B cell (primary cell): ENCODE results near the gene DNAJC3. TPM values are rescaled to one million over a fixed set of nuclear protein-coding genes. Genes with fewer than 3 reads are reported as not detected.

Experiments used
- ATAC-seq: fragments of 200-7000 bp; cut with Tn5 transposase; one replicate; pipeline ENCODE4 v1.10.0; 2021; ENCODE audit warnings: low read depth, mild to moderate bottlenecking, moderate number of reproducible peaks, moderate library complexity
- CTCF ChIA-PET: fragments of 350-600 bp; sonication (Branson Sonifier 250); formaldehyde crosslinking; loops from one replicate; lab custom pipeline; 2021; ENCODE audit warnings: antibody characterized with exemption, inconsistent platforms; lab: Charles Lee
- POLR2A ChIA-PET: fragments of 350-600 bp; sonication (Branson Sonifier 250); formaldehyde crosslinking; loops from one replicate; lab custom pipeline; 2021; ENCODE audit warnings: antibody characterized with exemption; lab: Charles Lee
- DNase-seq: peaks from one replicate; pipeline ENCODE4 v3.0.0; 2013
- H2AFZ ChIP-seq: 2 replicates; pipeline ENCODE4 v1.6.1; 2012; ENCODE audit warnings: mild to moderate bottlenecking, low read depth, low read length; ENCODE audit not compliant: insufficient read depth, poor library complexity, severe bottlenecking
- H3K27ac ChIP-seq, 2 donors: 1 replicate in 1 of 2; 2 replicates in 1 of 2; pipeline ENCODE4 v1.5.1; 2012 to 2013; ENCODE audit warnings: low read length in 2 of 2, mild to moderate bottlenecking in 2 of 2, moderate library complexity in 1 of 2
- H3K27me3 ChIP-seq, 4 experiments: fragments of 200-600 bp in 1 of 4; sonication (generic) in 1 of 4; replicated peaks in 1 of 4; 1 replicate in 2 of 4; 2 replicates in 2 of 4; pipeline versions ENCODE4 v1.6.1 to v1.7.0; 2013 to 2016; ENCODE audit warnings: low read length in 3 of 4, mild to moderate bottlenecking in 2 of 4, mixed read lengths in 1 of 4, moderate library complexity in 1 of 4; ENCODE audit not compliant: insufficient read depth in 4 of 4, control insufficient read depth in 3 of 4; ENCODE audit errors: control extremely low read depth in 1 of 4
- H3K36me3 ChIP-seq, 2 experiments: replicated peaks in 1 of 2; 1 replicate in 1 of 2; 2 replicates in 1 of 2; pipeline versions ENCODE4 v1.6.1 to v1.7.1; 2013; ENCODE audit warnings: low read length in 1 of 2; ENCODE audit not compliant: insufficient read depth in 2 of 2, control insufficient read depth in 1 of 2; ENCODE audit errors: control extremely low read depth in 1 of 2, extremely low read depth in 1 of 2
- H3K4me1 ChIP-seq, 2 donors: fragments of 200-600 bp in 1 of 2; sonication (generic) in 1 of 2; 1 replicate in 1 of 2; 2 replicates in 1 of 2; pipeline versions ENCODE4 v1.5.1 to v1.6.1; 2013 to 2017; ENCODE audit warnings: low read length in 2 of 2; ENCODE audit not compliant: control insufficient read depth in 2 of 2, insufficient read depth in 2 of 2
- H3K4me2 ChIP-seq: replicated peaks from 2 replicates; pipeline ENCODE3; 2012; ENCODE audit warnings: mild to moderate bottlenecking, low read depth, low read length; ENCODE audit not compliant: poor library complexity, severe bottlenecking
- H3K4me3 ChIP-seq, 5 experiments: fragments of 200-600 bp in 1 of 5; sonication (generic) in 1 of 5; 1 replicate in 3 of 5; 2 replicates in 2 of 5; pipeline versions ENCODE4 v1.5.1 to v1.7.0; 2011 to 2016; ENCODE audit warnings: low read length in 4 of 5, mild to moderate bottlenecking in 4 of 5, low read depth in 2 of 5, control low read depth in 1 of 5, moderate library complexity in 1 of 5; ENCODE audit not compliant: insufficient read depth in 1 of 5; ENCODE audit errors: control extremely low read depth in 1 of 5, extremely low read depth in 1 of 5
- H3K79me2 ChIP-seq: fragments of 200-600 bp; sonication (generic); one replicate; pipeline ENCODE4 v1.6.0; 2016; ENCODE audit warnings: low read length; ENCODE audit not compliant: control insufficient read depth, insufficient read depth
- H3K9ac ChIP-seq: fragments of 200-600 bp; sonication (generic); 2 replicates; pipeline ENCODE4 v1.6.1; 2017; ENCODE audit warnings: mild to moderate bottlenecking, low read length, moderate library complexity
- H3K9me3 ChIP-seq, 3 donors: one replicate each; pipeline versions ENCODE4 v1.6.1 to v1.7.1; 2013; ENCODE audit warnings: low read length in 2 of 3; ENCODE audit not compliant: control insufficient read depth in 2 of 3, insufficient read depth in 1 of 3; ENCODE audit errors: control extremely low read depth in 1 of 3
- H4K20me1 ChIP-seq: 2 replicates; pipeline ENCODE4 v1.6.0; 2012; ENCODE audit warnings: mild to moderate bottlenecking, low read length; ENCODE audit not compliant: insufficient read depth, control insufficient read depth, poor library complexity, severe bottlenecking
- H3K27ac Mint-ChIP-seq: one replicate; pipeline ENCODE4 v1.8.0; 2021; ENCODE audit warnings: mixed read lengths
- H3K27me3 Mint-ChIP-seq: one replicate; pipeline ENCODE4 v1.8.0; 2021; ENCODE audit warnings: mixed read lengths
- H3K4me1 Mint-ChIP-seq: one replicate; pipeline ENCODE4 v1.8.0; 2021; ENCODE audit warnings: mixed read lengths
- H3K4me3 Mint-ChIP-seq: one replicate; pipeline ENCODE4 v1.8.0; 2021; ENCODE audit warnings: mixed read lengths
- H3K9me3 Mint-ChIP-seq: one replicate; pipeline ENCODE4 v1.8.0; 2022; ENCODE audit warnings: mixed read lengths; ENCODE audit not compliant: insufficient read depth
- CTCF ChIP-seq: fragments of 200-600 bp; IDR thresholded peaks from one replicate; pipeline ENCODE4 v1.8.0; 2022; ENCODE audit warnings: antibody characterized with exemption, mild to moderate bottlenecking
- EZH2 ChIP-seq: IDR thresholded peaks from 2 replicates; pipeline ENCODE4 v1.6.1; 2012; ENCODE audit warnings: borderline replicate concordance, low read depth, mild to moderate bottlenecking, moderate library complexity, low read length; ENCODE audit not compliant: insufficient read depth, poor library complexity, severe bottlenecking
- WGBS: methylation state at CpG from one replicate; pipeline ENCODE4 v1.1.5; 2013; ENCODE audit warnings: missing lambda C conversion rate; ENCODE audit not compliant: insufficient coverage; 5-methylcytosine and 5-hydroxymethylcytosine counted together
- intact Hi-C: fragments of 100-400 bp; cut with micrococcal nuclease; formaldehyde crosslinking; loops from one replicate; pipeline ENCODE4 v1.10.0; 2022
- polyA plus RNA-seq: library from polyadenylated mRNA; depleted of rRNA; stranded (reverse); fragments of >200 nt; gene quantifications from 2 replicates; pipeline ENCODE4 v1.2.3, GENCODE V29; 2012
- total RNA-seq, 2 donors: library from RNA; stranded (reverse); fragments of 120-200 nt in 1 of 2; gene quantifications; 1 replicate in 1 of 2; 2 replicates in 1 of 2; pipeline versions ENCODE4 v1.2.3 to v1.2.4, GENCODE V29; 2013 to 2022

DNAJC3 gene
- total and polyA plus RNA-seq, 2 donors (not counting 1 experiment from before 2014, with no cell fraction given) = 2.8 to 12.1 TPM

DNA sequence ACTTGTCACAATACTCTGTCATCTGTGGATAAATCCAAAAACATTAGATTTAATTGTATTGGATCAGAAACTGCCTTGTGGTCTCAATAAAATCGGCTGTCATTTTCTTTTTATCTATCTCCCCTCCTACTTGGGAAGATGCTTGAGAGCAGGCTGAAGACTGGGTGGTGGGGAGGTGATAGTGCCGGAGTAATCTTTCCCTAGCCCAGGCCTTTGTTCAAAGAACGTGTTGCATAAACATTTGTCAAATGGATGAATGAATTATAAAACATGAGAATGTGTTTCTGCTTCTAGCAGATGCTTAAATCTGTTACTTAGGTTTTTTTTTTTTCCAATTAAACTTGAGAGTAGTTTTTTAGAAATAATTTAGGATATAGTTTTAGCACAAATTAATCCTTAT, 49.9 kb downstream of the DNAJC3 start:
- H3K27me3 Mint-ChIP-seq = no peaks in the 10 kb centered on the region
- peaks cover 17% of the 10 kb centered on the region for H3K9me3 Mint-ChIP-seq
- ATAC-seq (no peak), DNase-seq (no peak)
- no peak overlapping the region for H3K27ac ChIP-seq
- POLR2A ChIA-PET = no interaction called here
- H3K4me1 ChIP-seq = no peaks in the 10 kb centered on the region
- peaks cover 2 to 9% of the 10 kb centered on the region in 2 experiments for H3K36me3 ChIP-seq
- TF ChIP-seq EZH2 (no peak), CTCF (no peak)
- H3K4me2 ChIP-seq = no peak overlapping the region
- H3K4me3 Mint-ChIP-seq = no peak overlapping the region
- H3K9me3 ChIP-seq = peaks cover 5 to 9% (median 6%) of the 10 kb centered on the region in 3 donors
- H4K20me1 ChIP-seq = no peaks in the 10 kb centered on the region
- intact Hi-C loops = no loop called here
- CTCF ChIA-PET = no interaction called here
- no peak overlapping the region for H3K27ac Mint-ChIP-seq
- peaks cover 15% of the 10 kb centered on the region for H3K4me1 Mint-ChIP-seq
- peaks cover 22% of the 10 kb centered on the region for H3K79me2 ChIP-seq
- no peaks in the 10 kb centered on the region for H3K27me3 ChIP-seq
- no peak overlapping the region for H3K9ac ChIP-seq
- 100% methylated on average over 1 of the region's 3 CpGs for WGBS
- H2AFZ ChIP-seq = no peak overlapping the region
- no peak overlapping the region for H3K4me3 ChIP-seq

GRCh38 chr13:95728957-95729356, 52.0 kb downstream of the DNAJC3 start:
- Histone ChIP-seq H3K4me1 (no peaks in the 10 kb centered on the region), H3K36me3 (peaks cover 0 to 2% of the 10 kb centered on the region in 2 experiments), H3K9me3 (peaks cover 9 to 16% (median 16%) of the 10 kb centered on the region in 3 donors), H3K27me3 (no peaks in the 10 kb centered on the region), H2AFZ (no peak overlapping the region), H3K79me2 (peaks cover 41% of the 10 kb centered on the region), H3K27ac (no peak overlapping the region), H3K4me3 (no peak overlapping the region), H4K20me1 (no peaks in the 10 kb centered on the region), H3K4me2 (no peak overlapping the region), H3K9ac (no peak overlapping the region)
- CTCF ChIA-PET = no interaction called here
- H3K4me1 Mint-ChIP-seq = peaks cover 13% of the 10 kb centered on the region
- no peak for TF ChIP-seq CTCF
- no peak for TF ChIP-seq EZH2
- ATAC-seq (no peak), DNase-seq (no peak)
- intact Hi-C loops = no loop called here
- WGBS = no CpG with 5 or more reads among the region's 2 CpGs
- H3K27ac Mint-ChIP-seq = no peak overlapping the region
- POLR2A ChIA-PET = no interaction called here
- peaks cover 25% of the 10 kb centered on the region for H3K9me3 Mint-ChIP-seq
- H3K27me3 Mint-ChIP-seq = no peaks in the 10 kb centered on the region
- no peak overlapping the region for H3K4me3 Mint-ChIP-seq
